IPS DF 4.7 (cell line): ENCODE measurements around the gene CCR9.

ENCODE experiments used
- DNase-seq: peaks from one replicate; pipeline ENCODE4 v3.0.0-alpha.2; 2013; ENCODE audit warnings: low spot score; ENCODE audit errors: extremely low read depth

CCR9 gene

DNA sequence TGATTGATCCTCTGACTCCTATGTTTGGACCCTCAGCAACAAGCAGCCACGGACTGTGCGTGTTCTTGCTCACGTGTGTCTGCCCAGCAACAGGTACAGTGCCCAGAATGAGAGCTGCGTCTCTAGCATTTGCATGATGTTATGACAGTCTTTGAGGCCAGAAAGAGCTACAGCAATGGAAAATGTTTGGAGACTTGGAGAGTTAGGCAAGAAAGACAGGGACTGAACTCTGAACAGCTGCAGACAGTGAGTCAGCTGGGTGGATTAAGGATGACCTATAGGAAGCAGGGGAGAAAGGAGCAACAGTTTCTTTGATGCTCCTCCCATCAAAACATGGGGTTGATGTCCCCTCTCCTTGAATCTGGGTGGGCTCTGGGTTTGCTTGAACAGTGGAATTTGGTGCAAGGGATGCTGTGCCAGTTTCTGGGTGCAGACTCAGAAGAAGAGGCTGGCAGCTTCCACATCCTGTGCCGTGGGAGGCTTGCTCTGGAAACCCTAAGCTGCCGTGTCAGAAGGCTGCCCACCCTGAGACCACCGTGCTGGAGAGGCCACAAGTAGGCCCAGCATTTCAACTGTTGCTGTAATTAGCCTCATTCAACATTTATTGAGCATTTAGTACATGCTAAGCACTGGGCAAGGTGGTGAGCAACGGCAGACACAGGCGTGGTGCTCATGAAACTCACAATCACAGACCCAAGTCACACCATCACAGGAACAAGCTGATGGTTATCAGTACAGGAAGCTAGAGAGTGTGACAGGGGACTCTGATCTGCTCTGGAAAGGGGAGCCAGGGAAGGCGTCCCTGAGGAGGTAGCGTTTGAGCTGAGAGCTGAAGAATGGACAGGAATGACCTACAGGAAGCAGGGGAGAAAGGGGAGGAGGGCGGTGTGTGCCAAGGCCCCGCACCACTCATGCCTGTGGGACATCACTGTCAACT lies 21.7 kb downstream of the CCR9 start:
- no peak for DNase-seq

DNA sequence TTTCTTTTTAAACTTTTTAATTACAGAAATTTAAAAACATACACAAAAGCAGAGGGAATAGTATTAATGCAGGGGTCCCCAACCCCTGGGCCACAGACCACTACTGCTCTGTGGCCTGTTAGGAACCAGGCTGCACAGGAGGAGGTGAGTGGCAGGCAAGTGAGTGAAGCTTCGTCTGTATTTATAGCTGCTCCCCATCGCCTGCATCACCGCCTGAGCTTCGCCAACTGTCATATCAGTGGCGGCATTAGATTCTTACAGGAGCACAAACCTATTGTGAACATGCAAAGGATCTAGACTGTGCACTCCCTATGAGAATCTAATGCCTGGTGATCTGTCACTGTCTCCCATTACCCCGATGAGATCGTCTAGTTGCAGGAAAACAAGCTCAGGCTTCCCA lies 22.4 kb downstream of the CCR9 start:
- DNase-seq, result no peak

DNA sequence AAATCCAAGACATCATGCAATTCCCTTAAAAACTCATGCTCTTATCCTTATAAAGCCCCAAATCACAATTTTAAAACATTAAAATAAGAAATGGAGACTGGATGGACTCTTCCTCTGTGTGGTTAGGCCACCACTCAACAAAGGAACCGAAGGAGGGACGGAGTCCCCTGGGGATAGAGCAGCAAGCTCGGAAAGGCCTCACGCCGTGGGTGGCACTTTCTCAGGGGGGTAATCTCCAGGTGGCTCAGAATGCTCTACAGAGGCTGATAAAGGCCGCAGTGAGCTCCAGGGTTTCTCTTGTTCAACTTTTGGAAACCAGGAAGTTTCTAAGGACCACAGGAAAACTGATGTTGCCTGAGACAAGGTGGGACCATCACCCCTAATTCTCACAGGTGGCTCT lies 23.2 kb downstream of the CCR9 start:
- DNase-seq, result no peak

DNA sequence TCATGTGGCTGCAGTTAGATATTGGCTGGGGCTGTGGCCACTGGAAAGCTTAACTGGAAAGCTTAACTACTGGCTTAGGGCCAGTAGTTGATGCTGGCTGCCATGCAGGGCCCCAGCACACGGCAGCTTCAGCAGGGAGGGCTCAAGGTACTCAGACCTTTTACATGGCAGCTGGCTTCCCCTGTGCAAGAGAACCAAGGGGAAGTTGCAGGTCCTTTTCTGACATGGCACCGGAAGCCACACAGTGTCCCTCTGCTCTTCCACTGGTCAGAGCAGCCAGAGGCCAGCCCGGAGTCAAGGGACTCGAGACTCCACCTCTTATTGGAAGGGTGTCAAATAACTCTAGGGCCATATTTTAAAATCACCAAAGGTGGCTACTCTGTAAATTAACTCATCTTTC lies 24.5 kb downstream of the CCR9 start:
- no peak for DNase-seq

GRCh38 chr3:45911511-45912226 lies 25.3 kb downstream of the CCR9 start:
- no peak for DNase-seq

GRCh38 chr3:45912435-45912834 lies 26.1 kb downstream of the CCR9 start:
- DNase-seq, result no peak

- no peak for DNase-seq
Observed at GRCh38 chr3:45914362-45915058, 28.2 kb downstream of the CCR9 start.

- DNase-seq, result no peak
Observed at GRCh38 chr3:45915059-45915439, 28.7 kb downstream of the CCR9 start.

DNA sequence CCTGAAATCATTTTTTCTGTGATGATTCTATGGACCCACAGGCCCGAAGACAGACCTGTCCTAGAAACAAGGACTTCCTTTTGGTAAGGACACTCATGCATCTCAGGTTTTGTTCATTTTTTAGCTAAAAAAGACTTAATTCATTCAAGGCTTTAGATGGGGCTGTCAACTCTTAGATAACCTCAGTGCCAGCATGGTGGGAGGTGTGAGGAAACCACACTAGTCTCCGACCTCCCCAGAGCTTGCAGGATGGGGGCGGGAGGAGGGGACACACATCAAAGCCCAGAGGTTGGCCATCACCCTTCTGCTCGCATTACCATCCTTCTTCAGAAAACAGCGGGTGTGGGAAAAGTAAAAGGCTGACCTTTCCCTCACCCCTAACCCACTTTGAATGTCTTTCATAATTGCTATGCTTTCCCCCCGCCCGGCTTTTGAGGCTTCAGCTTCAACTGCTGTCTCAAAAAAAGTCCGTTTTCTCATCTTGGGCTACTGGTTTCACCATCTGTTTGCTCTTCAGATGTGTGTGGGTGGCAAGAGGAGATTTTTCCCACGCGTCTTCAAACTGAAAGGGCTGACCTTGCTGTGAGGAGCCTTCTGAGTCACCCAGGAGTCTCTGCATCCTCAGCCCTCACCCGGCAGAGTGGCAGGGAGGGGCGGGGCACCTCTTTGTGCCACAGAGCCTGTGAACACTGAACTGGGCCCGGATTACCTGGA lies 29.3 kb downstream of the CCR9 start:
- DNase-seq, result no peak

DNA sequence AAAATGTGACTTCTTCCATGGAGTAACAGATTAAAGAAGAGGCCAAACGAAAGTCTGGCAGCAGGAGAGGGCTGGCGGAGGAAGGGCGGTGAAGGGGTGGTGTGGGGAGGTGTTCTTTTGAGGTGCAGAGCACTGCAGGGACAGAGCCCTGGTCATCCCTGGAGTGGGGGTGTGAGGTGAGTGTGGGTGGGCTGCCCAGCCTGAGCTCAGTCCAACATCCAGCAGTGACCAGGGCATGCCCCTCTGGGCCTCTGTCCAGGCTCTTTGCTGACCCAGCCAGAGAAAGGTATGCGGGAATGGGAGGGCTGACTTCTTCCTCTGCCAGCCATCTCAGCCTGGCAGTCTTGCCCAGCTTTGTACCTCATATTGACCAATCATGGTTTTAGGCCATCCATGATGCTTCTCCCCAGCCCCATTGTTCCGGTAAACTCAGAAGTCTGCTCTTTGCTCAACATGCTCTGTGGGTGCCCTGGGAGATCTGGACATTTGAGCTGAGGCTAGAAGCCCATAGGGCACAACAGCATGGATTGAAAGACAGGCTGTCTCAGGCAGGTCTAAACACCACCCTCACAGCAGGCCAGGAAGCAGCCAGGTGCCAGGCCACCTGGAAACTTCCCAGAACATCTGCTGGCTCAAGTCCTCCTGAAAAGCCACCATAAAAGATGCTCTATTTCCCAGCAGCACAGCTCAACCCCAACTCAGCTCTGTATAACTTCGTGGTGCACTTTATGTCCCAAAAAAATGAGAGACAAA lies 31.0 kb downstream of the CCR9 start:
- DNase-seq, result no peak

GRCh38 chr3:45921158-45922038 lies 35.1 kb downstream of the CCR9 start:
- no peak for DNase-seq

DNA sequence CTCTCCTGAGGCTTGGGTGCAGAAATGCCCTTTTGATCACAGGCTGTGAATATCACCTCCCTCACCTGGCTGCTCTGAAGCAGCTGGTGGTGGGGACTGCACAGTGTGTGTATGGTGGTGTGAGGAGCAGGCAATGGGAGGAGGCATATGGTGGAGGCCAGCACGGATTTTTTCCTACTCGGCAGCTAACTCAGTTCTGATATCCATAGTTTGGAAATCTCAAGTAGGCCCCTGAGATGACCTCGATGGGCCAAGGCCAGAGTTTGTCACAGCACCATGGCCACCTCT lies 35.6 kb downstream of the CCR9 start:
- DNase-seq, result no peak

DNA sequence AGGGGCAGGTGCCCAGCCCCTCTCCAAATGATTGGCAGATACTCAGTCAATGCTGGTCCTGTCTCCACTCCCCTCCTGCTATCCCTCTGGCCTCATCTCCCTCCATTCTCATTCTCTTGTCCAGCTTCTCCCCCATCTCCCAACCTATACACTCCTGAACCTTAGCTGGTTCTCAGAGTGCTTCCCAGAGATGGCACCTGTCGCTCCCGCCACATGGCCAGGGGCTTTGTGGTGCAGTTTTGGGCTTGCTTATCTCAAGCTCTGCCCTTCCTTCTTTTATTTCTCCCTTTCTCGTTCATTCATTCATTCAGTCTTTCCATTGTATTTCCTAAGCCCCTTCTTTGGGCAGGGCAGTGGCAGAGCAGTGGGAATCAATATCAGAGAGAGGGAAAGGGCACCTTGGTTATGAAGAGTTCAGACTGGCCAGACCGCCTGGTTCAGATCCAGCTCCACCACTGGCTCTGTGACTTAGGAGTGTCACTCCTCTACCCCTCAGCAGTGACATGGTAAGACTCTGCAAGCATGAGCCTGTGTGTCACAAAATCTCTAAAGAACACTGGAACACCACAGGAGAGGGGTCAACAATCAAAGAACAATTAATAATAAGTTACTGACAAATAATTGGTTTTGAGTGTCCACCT lies 36.7 kb downstream of the CCR9 start:
- no peak for DNase-seq

DNA sequence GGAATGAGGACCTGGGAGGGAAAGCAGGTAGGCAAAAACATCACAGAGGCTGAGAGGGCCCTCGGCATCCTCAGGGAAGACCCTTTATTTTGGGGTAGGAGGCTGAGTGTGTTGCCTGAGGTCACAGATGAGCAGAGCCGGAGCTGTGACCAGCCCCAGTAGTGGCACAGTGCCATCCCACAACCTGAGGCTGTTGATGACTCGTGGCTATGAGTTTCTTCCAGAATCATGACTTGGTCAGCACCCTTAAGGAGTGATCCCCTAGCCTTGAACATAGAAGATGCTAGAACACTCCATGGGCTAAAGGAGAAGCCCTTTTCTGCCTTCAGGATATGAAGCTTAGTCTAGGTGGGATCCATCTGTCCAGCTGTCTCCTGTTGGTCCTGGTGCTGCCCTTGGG lies 37.4 kb downstream of the CCR9 start:
- DNase-seq, result no peak

- no peak for DNase-seq
Observed at GRCh38 chr3:45927881-45928280, 41.5 kb downstream of the CCR9 start.

DNA sequence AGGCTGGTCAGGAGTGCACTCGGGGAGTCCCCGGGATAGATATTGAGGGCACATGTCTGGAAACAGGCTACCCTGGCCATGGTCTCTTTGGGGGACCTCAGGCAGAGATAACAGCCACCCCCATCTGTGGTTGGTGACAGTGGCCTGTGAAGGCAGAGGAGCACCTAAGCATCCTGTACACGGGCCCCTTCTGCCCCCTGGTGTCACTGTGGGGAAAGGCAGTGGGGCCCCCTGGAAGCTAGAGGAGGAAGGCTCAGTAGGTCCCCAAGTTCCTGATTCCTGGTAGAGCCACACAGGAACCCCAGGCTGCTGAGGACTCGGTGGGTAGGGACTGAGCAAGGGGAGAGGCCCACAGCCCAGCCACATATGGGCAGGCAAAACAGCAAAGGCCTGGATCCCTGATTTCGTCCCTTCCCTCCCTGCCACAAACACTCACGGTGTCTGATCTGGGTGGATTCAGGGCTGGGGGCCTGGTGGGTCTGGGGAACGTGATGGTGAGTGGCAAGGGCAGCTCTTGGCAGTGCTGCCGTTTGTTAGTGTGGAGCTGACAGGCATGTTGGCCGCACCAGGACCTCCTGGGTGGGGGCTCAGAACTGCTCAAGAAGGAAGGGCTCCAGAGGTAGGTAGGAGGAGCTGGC lies 42.8 kb downstream of the CCR9 start:
- no peak for DNase-seq

GRCh38 chr3:45931496-45931895 lies 45.2 kb downstream of the CCR9 start:
- DNase-seq, result no peak

DNA sequence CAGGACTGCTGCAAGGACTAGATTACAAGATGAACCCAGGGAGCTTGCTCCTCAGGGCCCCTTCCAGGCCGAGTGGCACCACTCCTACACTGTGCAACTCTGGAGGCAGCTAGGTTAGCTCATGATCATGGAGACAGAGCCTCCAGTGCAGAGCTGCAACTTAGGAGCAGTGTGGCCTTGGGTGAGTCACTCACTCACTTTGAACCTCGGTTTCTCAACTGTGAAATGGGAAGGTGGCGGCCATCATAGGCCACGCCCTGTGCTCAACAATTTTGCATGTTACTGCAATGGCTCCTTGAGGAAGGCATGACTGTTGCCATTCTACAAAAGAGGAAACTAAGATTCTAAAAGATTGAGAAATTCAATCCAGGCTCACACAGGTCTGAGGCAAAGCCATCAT lies 45.8 kb downstream of the CCR9 start:
- no peak for DNase-seq

DNA sequence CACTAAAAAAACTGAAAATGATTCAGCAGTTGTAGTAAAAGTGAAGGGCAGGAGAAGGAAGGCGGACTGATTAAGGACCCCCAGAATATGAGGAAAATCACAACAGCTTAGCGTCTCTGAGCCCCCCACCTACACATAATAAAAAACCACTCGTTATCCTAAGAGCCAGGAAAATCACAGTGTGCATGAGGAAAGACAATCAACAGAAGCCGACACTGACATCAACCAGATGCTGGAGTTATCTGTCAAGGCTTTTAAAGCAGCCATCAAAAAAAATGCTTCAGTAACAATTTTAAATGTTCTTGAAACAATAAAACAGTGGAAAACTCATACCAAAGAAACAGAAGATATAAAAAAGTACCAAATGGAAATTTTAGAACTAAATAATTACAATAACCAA lies 47.2 kb downstream of the CCR9 start:
- DNase-seq, result no peak
